HEK293T (cell line): ENCODE results near the gene CIC.
"Not testable (repeated sequence)": the region's sequence is repeated elsewhere in the genome, so short reads cannot be mapped to it uniquely, and the experiment has no call there.

Experiments used
- CTCF ChIA-PET: fragments of 350-600 bp; formaldehyde crosslinking; extraction: SDS; loops from one replicate; lab custom pipeline; 2021; ENCODE audit warnings: antibody characterized with exemption, inconsistent platforms; lab: Yijun Ruan, JAX
- POLR2A ChIA-PET: fragments of 350-600 bp; formaldehyde crosslinking; extraction: SDS; loops from one replicate; lab custom pipeline; 2020; ENCODE audit warnings: antibody characterized with exemption, inconsistent platforms; lab: Yijun Ruan, JAX
- DNase-seq: peaks from one replicate; pipeline ENCODE4 v3.0.0; 2012; ENCODE audit warnings: mixed read lengths; ENCODE audit errors: extremely low spot score
- ARNT ChIP-seq: fragments of 450-650 bp; IDR thresholded peaks from 2 replicates; pipeline ENCODE4 v1.6.1; 2017; ENCODE audit warnings: mild to moderate bottlenecking
- BHLHE40 ChIP-seq: fragments of 450-650 bp; IDR thresholded peaks from 2 replicates; pipeline ENCODE4 v1.6.1; 2016; ENCODE audit warnings: mild to moderate bottlenecking, moderate library complexity, borderline replicate concordance
- CTBP1 ChIP-seq: fragments of 450-650 bp; IDR thresholded peaks from 2 replicates; pipeline ENCODE4 v1.6.1; 2016; ENCODE audit warnings: borderline replicate concordance
- ELF4 ChIP-seq: fragments of 450-650 bp; IDR thresholded peaks from 2 replicates; pipeline ENCODE4 v1.6.1; 2017; ENCODE audit warnings: antibody characterized with exemption
- FOXA1 ChIP-seq: fragments of 450-650 bp; IDR thresholded peaks from 2 replicates; pipeline ENCODE4 v1.6.1; 2016; ENCODE audit warnings: mild to moderate bottlenecking
- FOXK2 ChIP-seq: fragments of 450-650 bp; IDR thresholded peaks from 2 replicates; pipeline ENCODE4 v1.6.1; 2016; ENCODE audit warnings: mild to moderate bottlenecking
- FOXM1 ChIP-seq: fragments of 450-650 bp; IDR thresholded peaks from 2 replicates; pipeline ENCODE4 v1.6.1; 2017; ENCODE audit warnings: mild to moderate bottlenecking, borderline replicate concordance
- HDGF ChIP-seq: fragments of 450-650 bp; IDR thresholded peaks from 2 replicates; pipeline ENCODE4 v1.6.1; 2017; ENCODE audit warnings: antibody characterized with exemption, borderline replicate concordance
- L3MBTL2 ChIP-seq: fragments of 450-650 bp; conservative IDR thresholded peaks from 2 replicates; pipeline ENCODE4 v1.6.1; 2016; ENCODE audit warnings: mild to moderate bottlenecking
- LEF1 ChIP-seq: fragments of 450-650 bp; IDR thresholded peaks from 2 replicates; pipeline ENCODE4 v1.6.1; 2017; ENCODE audit warnings: mild to moderate bottlenecking, borderline replicate concordance
- NFRKB ChIP-seq: fragments of 450-650 bp; IDR thresholded peaks from 2 replicates; pipeline ENCODE4 v1.6.1; 2016; ENCODE audit warnings: mild to moderate bottlenecking, moderate library complexity
- PKNOX1 ChIP-seq: fragments of 450-650 bp; IDR thresholded peaks from 2 replicates; pipeline ENCODE4 v1.6.1; 2016
- SP1 ChIP-seq: fragments of 450-650 bp; IDR thresholded peaks from 2 replicates; pipeline ENCODE4 v1.6.1; 2017
- SUZ12 ChIP-seq: fragments of 450-650 bp; IDR thresholded peaks from 2 replicates; pipeline ENCODE4 v1.6.1; 2016; ENCODE audit warnings: mild to moderate bottlenecking
- TARDBP ChIP-seq: fragments of 450-650 bp; IDR thresholded peaks from 2 replicates; pipeline ENCODE4 v1.6.1; 2016
- ZNF384 ChIP-seq: fragments of 450-650 bp; IDR thresholded peaks from 2 replicates; pipeline ENCODE4 v1.6.1; 2016

CIC gene

GRCh38 chr19:42266105-42266504 is 2.9 kb upstream of the CIC start:
- POLR2A ChIA-PET = interaction anchor here (1.1 kb wide), 1 partner anchor 10 kb away, joined by 4 read pairs; no protein-coding TSS in a partner anchor
- DNase-seq, CTCF ChIA-PET: not testable (repeated sequence)
- peak; percentile 56; the same call in 1 of the 2 replicates for TF ChIP-seq ZNF384

GRCh38 chr19:42266928-42267603 is 2.0 kb upstream of the CIC start:
- POLR2A ChIA-PET = interaction anchor here (1.1 to 1.4 kb wide), 3 partner anchors 11 to 24 kb away, joined by 5 to 7 read pairs (median 6); no protein-coding TSS in a partner anchor
- DNase-seq, CTCF ChIA-PET: not testable (repeated sequence)

- no peak for DNase-seq
- CTCF ChIA-PET = no interaction called here
- POLR2A ChIA-PET = interaction anchor here (1.1 to 1.4 kb wide), 3 partner anchors 12 to 24 kb away, joined by 5 to 7 read pairs (median 6); no protein-coding TSS in a partner anchor
- TF ChIP-seq CTBP1 = no peak
Measured at GRCh38 chr19:42267644-42268141, 1.4 kb upstream of the CIC start.

- ChIA-PET CTCF (no interaction called here), POLR2A (interaction anchor here (1.1 to 1.4 kb wide), 3 partner anchors 12 to 25 kb away, joined by 5 to 7 read pairs (median 6); no protein-coding TSS in a partner anchor)
- TF ChIP-seq L3MBTL2 (peak; percentile 87), PKNOX1 (peak; percentile 63), LEF1 (peak; percentile 66; the same call in 1 of the 2 replicates), FOXM1 (no peak), TARDBP (no peak), CTBP1 (no peak)
- peak; percentile 86 for DNase-seq
Measured at GRCh38 chr19:42268142-42268703, 829 bp upstream of the CIC start.

GRCh38 chr19:42269478-42270345 is 660 bp downstream of the CIC start:
- TF ChIP-seq PKNOX1 = peak; percentile 29; the same call in 1 of the 2 replicates
- TF ChIP-seq HDGF = no peak
- ChIA-PET CTCF (interaction anchor here (1.8 kb wide), 1 partner anchor 10 kb away, joined by 5 read pairs; no protein-coding TSS in a partner anchor), POLR2A (interaction anchor here (0.8 to 1.2 kb wide), 4 partner anchors 10 to 27 kb away, joined by 3 to 4 read pairs (median 4); partner anchors contain the start of gene GSK3A)
- DNase-seq = no peak

GRCh38 chr19:42270346-42271044 is 1.4 kb downstream of the CIC start:
- no peak for TF ChIP-seq SP1
- TF ChIP-seq ZNF384 = no peak
- no peak for TF ChIP-seq LEF1
- no peak for TF ChIP-seq FOXM1
- no peak for TF ChIP-seq HDGF
- TF ChIP-seq PKNOX1 = no peak
- no peak for TF ChIP-seq ELF4
- TF ChIP-seq ARNT = no peak
- no peak for TF ChIP-seq FOXA1
- no peak for TF ChIP-seq L3MBTL2
- TF ChIP-seq FOXK2 = no peak
- no peak for TF ChIP-seq TARDBP
- no peak for TF ChIP-seq BHLHE40
- no peak for TF ChIP-seq SUZ12
- TF ChIP-seq CTBP1 = no peak
- TF ChIP-seq NFRKB = no peak
- CTCF ChIA-PET = interaction anchor here (1.8 kb wide), 1 partner anchor 9 kb away, joined by 5 read pairs; no protein-coding TSS in a partner anchor
- DNase-seq = no peak
- POLR2A ChIA-PET = interaction anchor here (0.8 to 1.2 kb wide), 4 partner anchors 9 to 28 kb away, joined by 3 to 4 read pairs (median 4); partner anchors contain the start of gene GSK3A
